ENCODE data around the gene ATP2C2.

DNA sequence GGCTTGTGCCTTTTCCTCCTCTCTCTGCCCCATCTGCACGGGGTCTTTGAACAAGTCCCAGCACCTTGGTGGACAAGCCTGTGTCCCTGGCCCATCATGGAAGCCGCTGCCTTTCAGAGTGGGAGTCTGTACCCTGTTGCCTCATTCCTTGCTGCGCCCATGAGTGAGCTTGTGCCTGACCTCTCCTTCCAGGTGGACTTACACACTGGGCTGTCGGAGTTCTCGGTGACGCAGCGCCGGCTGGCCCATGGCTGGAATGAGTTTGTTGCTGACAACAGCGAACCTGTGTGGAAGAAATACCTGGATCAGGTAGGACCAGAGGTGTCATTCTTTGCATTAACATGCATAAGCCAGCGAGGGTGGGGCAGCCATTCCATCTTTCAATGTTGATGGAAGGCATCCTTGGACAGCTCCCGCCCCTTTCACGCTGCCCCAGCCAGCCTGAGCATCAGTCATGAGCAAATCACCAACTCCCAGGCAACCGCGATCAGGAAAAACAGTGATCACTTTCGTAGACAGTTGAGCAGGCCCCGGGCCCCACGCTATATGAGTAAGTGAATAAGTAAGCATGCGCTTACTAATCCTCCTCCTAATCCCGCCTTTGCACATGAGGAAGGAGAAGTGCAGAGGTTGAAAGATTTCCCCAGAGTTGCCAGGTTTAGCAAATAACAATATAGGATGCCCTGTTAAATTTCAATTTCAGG is 36.8 kb downstream of the ATP2C2 start:
- TF ChIP-seq TCF7 (CRISPR knock-in tag; IDR thresholded peaks at IDR 0.05; ENCODE audit: low read depth), result no peak
- TF ChIP-seq, protein P1, sequence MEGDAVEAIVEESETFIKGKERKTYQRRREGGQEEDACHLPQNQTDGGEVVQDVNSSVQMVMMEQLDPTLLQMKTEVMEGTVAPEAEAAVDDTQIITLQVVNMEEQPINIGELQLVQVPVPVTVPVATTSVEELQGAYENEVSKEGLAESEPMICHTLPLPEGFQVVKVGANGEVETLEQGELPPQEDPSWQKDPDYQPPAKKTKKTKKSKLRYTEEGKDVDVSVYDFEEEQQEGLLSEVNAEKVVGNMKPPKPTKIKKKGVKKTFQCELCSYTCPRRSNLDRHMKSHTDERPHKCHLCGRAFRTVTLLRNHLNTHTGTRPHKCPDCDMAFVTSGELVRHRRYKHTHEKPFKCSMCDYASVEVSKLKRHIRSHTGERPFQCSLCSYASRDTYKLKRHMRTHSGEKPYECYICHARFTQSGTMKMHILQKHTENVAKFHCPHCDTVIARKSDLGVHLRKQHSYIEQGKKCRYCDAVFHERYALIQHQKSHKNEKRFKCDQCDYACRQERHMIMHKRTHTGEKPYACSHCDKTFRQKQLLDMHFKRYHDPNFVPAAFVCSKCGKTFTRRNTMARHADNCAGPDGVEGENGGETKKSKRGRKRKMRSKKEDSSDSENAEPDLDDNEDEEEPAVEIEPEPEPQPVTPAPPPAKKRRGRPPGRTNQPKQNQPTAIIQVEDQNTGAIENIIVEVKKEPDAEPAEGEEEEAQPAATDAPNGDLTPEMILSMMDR (IDR thresholded peaks at IDR 0.05), result no peak
- TF ChIP-seq, protein P2, sequence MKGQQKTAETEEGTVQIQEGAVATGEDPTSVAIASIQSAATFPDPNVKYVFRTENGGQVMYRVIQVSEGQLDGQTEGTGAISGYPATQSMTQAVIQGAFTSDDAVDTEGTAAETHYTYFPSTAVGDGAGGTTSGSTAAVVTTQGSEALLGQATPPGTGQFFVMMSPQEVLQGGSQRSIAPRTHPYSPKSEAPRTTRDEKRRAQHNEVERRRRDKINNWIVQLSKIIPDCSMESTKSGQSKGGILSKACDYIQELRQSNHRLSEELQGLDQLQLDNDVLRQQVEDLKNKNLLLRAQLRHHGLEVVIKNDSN (CRISPR knock-in tag; IDR thresholded peaks at IDR 0.05), result no peak
- TF ChIP-seq AFF4 (CRISPR knock-in tag; IDR thresholded peaks at IDR 0.05; ENCODE audit: borderline replicate concordance), result no peak
- TF ChIP-seq, protein P3, sequence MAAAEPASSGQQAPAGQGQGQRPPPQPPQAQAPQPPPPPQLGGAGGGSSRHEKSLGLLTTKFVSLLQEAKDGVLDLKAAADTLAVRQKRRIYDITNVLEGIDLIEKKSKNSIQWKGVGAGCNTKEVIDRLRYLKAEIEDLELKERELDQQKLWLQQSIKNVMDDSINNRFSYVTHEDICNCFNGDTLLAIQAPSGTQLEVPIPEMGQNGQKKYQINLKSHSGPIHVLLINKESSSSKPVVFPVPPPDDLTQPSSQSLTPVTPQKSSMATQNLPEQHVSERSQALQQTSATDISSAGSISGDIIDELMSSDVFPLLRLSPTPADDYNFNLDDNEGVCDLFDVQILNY (CRISPR knock-in tag; IDR thresholded peaks at IDR 0.05), result no peak
- TF ChIP-seq, protein P4, sequence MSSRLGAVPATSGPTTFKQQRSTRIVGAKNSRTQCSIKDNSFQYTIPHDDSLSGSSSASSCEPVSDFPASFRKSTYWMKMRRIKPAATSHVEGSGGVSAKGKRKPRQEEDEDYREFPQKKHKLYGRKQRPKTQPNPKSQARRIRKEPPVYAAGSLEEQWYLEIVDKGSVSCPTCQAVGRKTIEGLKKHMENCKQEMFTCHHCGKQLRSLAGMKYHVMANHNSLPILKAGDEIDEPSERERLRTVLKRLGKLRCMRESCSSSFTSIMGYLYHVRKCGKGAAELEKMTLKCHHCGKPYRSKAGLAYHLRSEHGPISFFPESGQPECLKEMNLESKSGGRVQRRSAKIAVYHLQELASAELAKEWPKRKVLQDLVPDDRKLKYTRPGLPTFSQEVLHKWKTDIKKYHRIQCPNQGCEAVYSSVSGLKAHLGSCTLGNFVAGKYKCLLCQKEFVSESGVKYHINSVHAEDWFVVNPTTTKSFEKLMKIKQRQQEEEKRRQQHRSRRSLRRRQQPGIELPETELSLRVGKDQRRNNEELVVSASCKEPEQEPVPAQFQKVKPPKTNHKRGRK (CRISPR knock-in tag; IDR thresholded peaks at IDR 0.05; ENCODE audit: borderline replicate concordance), result no peak
- no peak for TF ChIP-seq ETV6 (CRISPR knock-in tag; IDR thresholded peaks at IDR 0.05)
- TF ChIP-seq, protein P5, sequence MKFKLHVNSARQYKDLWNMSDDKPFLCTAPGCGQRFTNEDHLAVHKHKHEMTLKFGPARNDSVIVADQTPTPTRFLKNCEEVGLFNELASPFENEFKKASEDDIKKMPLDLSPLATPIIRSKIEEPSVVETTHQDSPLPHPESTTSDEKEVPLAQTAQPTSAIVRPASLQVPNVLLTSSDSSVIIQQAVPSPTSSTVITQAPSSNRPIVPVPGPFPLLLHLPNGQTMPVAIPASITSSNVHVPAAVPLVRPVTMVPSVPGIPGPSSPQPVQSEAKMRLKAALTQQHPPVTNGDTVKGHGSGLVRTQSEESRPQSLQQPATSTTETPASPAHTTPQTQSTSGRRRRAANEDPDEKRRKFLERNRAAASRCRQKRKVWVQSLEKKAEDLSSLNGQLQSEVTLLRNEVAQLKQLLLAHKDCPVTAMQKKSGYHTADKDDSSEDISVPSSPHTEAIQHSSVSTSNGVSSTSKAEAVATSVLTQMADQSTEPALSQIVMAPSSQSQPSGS (CRISPR knock-in tag; IDR thresholded peaks at IDR 0.05; ENCODE audit: borderline replicate concordance, low read depth), result no peak

Measured in WTC11 (cell line).